PC-3 (cell line): ENCODE measurements around the gene SPRING1.

Experiments used
- EZH2 ChIP-seq: fragments of 300-600 bp; sonication (generic); IDR thresholded peaks from one replicate; pipeline ENCODE4 v1.6.1; 2017; ENCODE audit warnings: antibody characterized with exemption, mild to moderate bottlenecking, low read length; ENCODE audit not compliant: unreplicated experiment
- TF ChIP-seq, protein P1 (sequence below): fragments of 300-600 bp; sonication (generic); conservative IDR thresholded peaks from 2 replicates; pipeline ENCODE4 v1.5.1; 2017; ENCODE audit warnings: antibody characterized with exemption, low read depth, mild to moderate bottlenecking, low read length

DNA sequence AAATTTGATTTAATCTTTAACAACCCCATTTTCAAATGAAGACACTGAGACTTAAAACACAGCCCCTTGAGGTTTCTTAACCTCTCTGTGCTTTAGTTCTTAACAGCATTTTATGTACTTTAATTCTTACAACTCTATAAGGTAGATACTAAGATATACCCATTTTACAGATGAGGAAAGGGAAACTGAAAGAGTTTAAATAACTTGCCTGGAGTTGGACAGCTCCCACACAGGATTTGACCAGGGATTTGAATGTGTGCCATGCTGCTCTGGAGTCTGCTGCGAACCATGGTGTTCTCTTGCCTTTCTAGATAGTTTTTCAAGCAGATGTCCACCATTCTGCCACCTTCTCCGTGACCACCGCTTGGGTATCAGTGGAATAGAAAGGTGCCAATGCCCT is 28.4 kb upstream of the SPRING1 start:
- TF ChIP-seq, protein P1, sequence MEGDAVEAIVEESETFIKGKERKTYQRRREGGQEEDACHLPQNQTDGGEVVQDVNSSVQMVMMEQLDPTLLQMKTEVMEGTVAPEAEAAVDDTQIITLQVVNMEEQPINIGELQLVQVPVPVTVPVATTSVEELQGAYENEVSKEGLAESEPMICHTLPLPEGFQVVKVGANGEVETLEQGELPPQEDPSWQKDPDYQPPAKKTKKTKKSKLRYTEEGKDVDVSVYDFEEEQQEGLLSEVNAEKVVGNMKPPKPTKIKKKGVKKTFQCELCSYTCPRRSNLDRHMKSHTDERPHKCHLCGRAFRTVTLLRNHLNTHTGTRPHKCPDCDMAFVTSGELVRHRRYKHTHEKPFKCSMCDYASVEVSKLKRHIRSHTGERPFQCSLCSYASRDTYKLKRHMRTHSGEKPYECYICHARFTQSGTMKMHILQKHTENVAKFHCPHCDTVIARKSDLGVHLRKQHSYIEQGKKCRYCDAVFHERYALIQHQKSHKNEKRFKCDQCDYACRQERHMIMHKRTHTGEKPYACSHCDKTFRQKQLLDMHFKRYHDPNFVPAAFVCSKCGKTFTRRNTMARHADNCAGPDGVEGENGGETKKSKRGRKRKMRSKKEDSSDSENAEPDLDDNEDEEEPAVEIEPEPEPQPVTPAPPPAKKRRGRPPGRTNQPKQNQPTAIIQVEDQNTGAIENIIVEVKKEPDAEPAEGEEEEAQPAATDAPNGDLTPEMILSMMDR: no peak
- TF ChIP-seq EZH2: no peak
